Measurements from ENCODE around the gene KDM1B.

GRCh38 chr6:18107061-18107460 is 48.2 kb upstream of the KDM1B start:
- TF ChIP-seq CTBP1 (IDR thresholded peaks at IDR 0.05; ENCODE audit: borderline replicate concordance) = no peak
- TF ChIP-seq TEAD4 (IDR thresholded peaks at IDR 0.05; ENCODE audit: low read length) = no peak
- no peak for TF ChIP-seq TEAD4 (CRISPR knock-in tag; IDR thresholded peaks at IDR 0.05; ENCODE audit: borderline replicate concordance)
- no peak for TF ChIP-seq TCF7 (IDR thresholded peaks at IDR 0.05; ENCODE audit: borderline replicate concordance)
- TF ChIP-seq POLR2A (conservative IDR thresholded peaks at IDR 0.05) = no peak
- TF ChIP-seq, protein P1, sequence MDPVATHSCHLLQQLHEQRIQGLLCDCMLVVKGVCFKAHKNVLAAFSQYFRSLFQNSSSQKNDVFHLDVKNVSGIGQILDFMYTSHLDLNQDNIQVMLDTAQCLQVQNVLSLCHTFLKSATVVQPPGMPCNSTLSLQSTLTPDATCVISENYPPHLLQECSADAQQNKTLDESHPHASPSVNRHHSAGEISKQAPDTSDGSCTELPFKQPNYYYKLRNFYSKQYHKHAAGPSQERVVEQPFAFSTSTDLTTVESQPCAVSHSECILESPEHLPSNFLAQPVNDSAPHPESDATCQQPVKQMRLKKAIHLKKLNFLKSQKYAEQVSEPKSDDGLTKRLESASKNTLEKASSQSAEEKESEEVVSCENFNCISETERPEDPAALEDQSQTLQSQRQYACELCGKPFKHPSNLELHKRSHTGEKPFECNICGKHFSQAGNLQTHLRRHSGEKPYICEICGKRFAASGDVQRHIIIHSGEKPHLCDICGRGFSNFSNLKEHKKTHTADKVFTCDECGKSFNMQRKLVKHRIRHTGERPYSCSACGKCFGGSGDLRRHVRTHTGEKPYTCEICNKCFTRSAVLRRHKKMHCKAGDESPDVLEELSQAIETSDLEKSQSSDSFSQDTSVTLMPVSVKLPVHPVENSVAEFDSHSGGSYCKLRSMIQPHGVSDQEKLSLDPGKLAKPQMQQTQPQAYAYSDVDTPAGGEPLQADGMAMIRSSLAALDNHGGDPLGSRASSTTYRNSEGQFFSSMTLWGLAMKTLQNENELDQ (CRISPR knock-in tag; IDR thresholded peaks at IDR 0.05; ENCODE audit: borderline replicate concordance) = no peak

Data from K562 (cell line).